ENCODE results near the gene ARID5B.

DNA sequence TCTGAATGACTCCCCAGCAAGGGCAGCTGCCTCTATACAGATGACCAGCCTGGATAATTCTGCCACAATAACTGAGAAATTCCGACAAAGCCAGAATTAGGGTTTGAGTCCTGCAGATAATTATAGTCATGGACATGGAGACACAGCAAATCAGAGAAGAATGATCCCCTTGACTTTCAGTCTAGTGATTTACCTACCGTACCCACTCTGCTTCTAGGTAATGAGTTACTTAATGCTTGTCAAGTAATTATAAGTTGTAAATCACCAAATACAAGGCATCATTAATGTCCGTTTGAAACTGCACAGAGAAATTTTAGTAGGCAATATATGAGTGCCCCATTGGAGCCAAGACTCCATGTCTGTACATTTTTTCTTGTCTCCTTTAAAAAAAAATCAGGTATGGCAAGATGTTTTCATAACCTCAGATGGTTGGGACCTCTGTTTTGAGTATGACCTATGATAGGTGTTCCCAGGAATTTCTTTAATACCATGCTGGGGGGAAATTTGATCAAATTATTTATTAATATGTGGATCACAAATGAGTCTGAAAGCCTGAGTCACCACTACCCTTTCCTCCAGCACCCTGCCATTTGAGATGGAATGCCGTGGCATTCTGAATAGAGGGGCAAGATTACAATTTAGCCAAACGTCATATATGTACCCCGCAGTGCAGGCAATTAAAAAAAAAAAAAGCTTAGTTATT is 5.5 kb upstream of the ARID5B start:
- TF ChIP-seq CTCF (IDR thresholded peaks at IDR 0.05; ENCODE audit: borderline replicate concordance, extremely low read depth, low read length, poor library complexity, severe bottlenecking) (no peak), EZH2 (IDR thresholded peaks at IDR 0.05; ENCODE audit: borderline replicate concordance, low read depth, low read length, severe bottlenecking) (no peak)
